K562 (cell line): ENCODE results near the gene CLP1.

Experiments
- CBFB ChIP-seq: sonication (generic); formaldehyde crosslinking; IDR thresholded peaks from 2 replicates; pipeline ENCODE4 v1.4.0; 2020; ENCODE audit warnings: mild to moderate bottlenecking, missing genetic modification reagents
- CTCF ChIP-seq, 3 experiments: IDR thresholded peaks in 2 of 3; conservative IDR thresholded peaks in 1 of 3; 2 replicates each; pipeline ENCODE4 v1.5.1; 2011 to 2012; ENCODE audit warnings: low read length in 3 of 3, mild to moderate bottlenecking in 3 of 3, control low read depth in 2 of 3, improper control_type of control experiment in 1 of 3, inconsistent platforms in 1 of 3, low read depth in 1 of 3, mixed read lengths in 1 of 3, moderate library complexity in 1 of 3; ENCODE audit not compliant: insufficient read depth in 2 of 3
- ETV5 ChIP-seq: sonication (generic); formaldehyde crosslinking; IDR thresholded peaks from 2 replicates; pipeline ENCODE4 v1.4.0; 2020; ENCODE audit warnings: low read depth, mild to moderate bottlenecking, missing genetic modification reagents
- GATA2 ChIP-seq: sonication (generic); formaldehyde crosslinking; IDR thresholded peaks from 2 replicates; pipeline ENCODE4 v1.4.0; 2020; ENCODE audit warnings: mild to moderate bottlenecking, missing genetic modification reagents
- MLLT1 ChIP-seq, 2 experiments: fragments of 450-650 bp; IDR thresholded peaks; 2 replicates each; pipeline ENCODE4 v1.6.1; 2016
- POLR2AphosphoS5 ChIP-seq: IDR thresholded peaks from 2 replicates; pipeline ENCODE4 v1.6.1; 2011; ENCODE audit warnings: mild to moderate bottlenecking, low read depth, low read length, moderate library complexity; ENCODE audit not compliant: control insufficient read depth, insufficient read depth
- REST ChIP-seq, 2 experiments: fragments of 450-650 bp; formaldehyde crosslinking in 1 of 2; IDR thresholded peaks; 2 replicates each; pipeline versions ENCODE4 v1.4.0 to v1.6.1; 2014 to 2020; ENCODE audit warnings: mild to moderate bottlenecking in 2 of 2, borderline replicate concordance in 1 of 2, low read depth in 1 of 2
- TAF7 ChIP-seq: fragments of 450-650 bp; IDR thresholded peaks from 2 replicates; pipeline ENCODE4 v1.6.1; 2016; ENCODE audit warnings: missing genetic modification characterization, missing compliant biosample characterization
- YY1 ChIP-seq, 3 experiments: IDR thresholded peaks; 2 replicates each; pipeline ENCODE4 v1.6.1; 2011; ENCODE audit warnings: low read length in 2 of 3, mild to moderate bottlenecking in 2 of 3, moderate library complexity in 2 of 3, borderline replicate concordance in 1 of 3, control low read depth in 1 of 3, low read depth in 1 of 3; ENCODE audit not compliant: insufficient read depth in 3 of 3, insufficient replicate concordance in 2 of 3, control insufficient read depth in 1 of 3, insufficient read length in 1 of 3; ENCODE audit errors: extremely low read depth in 1 of 3
- ZC3H4 ChIP-seq: sonication (generic); formaldehyde crosslinking; IDR thresholded peaks from 2 replicates; pipeline ENCODE4 v1.9.0; 2021; ENCODE audit warnings: missing genetic modification reagents, borderline replicate concordance
- ZNF583 ChIP-seq: fragments of 250-450 bp; sonication (Bioruptor Pico); IDR thresholded peaks from 2 replicates; pipeline ENCODE4 v1.4.0; 2020

- no peak for TF ChIP-seq CTCF (IDR thresholded peaks at IDR 0.05 in 2 of 3, conservative IDR thresholded peaks at IDR 0.05 in 1 of 3; ENCODE audit: insufficient read depth in 2 of 3, low read depth in 1 of 3, low read length in 3 of 3)
- TF ChIP-seq REST (IDR thresholded peaks at IDR 0.05; ENCODE audit: borderline replicate concordance), result no peak
- TF ChIP-seq REST (CRISPR knock-in tag; IDR thresholded peaks at IDR 0.05; ENCODE audit: low read depth), result no peak
- no peak for TF ChIP-seq MLLT1 (IDR thresholded peaks at IDR 0.05)
- no peak for TF ChIP-seq CBFB (CRISPR knock-in tag)
- no peak for TF ChIP-seq POLR2AphosphoS5
- no peak for TF ChIP-seq ZNF583
- TF ChIP-seq TAF7, result no peak
- TF ChIP-seq ZC3H4 (CRISPR knock-in tag), result no peak
- no peak for TF ChIP-seq YY1 (IDR thresholded peaks at IDR 0.05; ENCODE audit: borderline replicate concordance in 1 of 3, control insufficient read depth in 1 of 3, extremely low read depth in 1 of 3, insufficient read depth in 3 of 3, insufficient read length in 1 of 3, insufficient replicate concordance in 2 of 3, low read depth in 1 of 3, low read length in 2 of 3)
- TF ChIP-seq GATA2 (CRISPR knock-in tag), result no peak
- TF ChIP-seq ETV5, result no peak
Measured at GRCh38 chr11:57680552-57680874, 23.0 kb downstream of the CLP1 start.
